Measurements from ENCODE around the gene ZNF669. TPM values are rescaled to one million over a fixed set of nuclear protein-coding genes. Genes with fewer than 3 reads are reported as not detected.

Gene ZNF669
- total RNA-seq, 4 donors from 2014 or later, result 5.3 to 10.7 (median 7.1) TPM

GRCh38 chr1:247113094-247113497, 8.9 kb upstream of the ZNF669 start:
- TF ChIP-seq CTCF (IDR thresholded peaks at IDR 0.05), result no peak
- TF ChIP-seq POLR2AphosphoS5 (IDR thresholded peaks at IDR 0.05), result no peak
- no peak for TF ChIP-seq EP300 (IDR thresholded peaks at IDR 0.05)
- TF ChIP-seq POLR2A (IDR thresholded peaks at IDR 0.05), result no peak
- peak overlapping the region in 3 of 4 donors; percentile 93 to 96 (median 96) for H3K27ac ChIP-seq
- WGBS, 2 donors (ENCODE audit: low coverage in 1 of 2), result 60% methylated on average over 2 of the region's 5 CpGs; no CpG with 5 or more reads in 1 of the 2 donors
- H3K9me3 ChIP-seq, result no peaks in the 10 kb centered on the region
- peaks cover 0 to 21% (median 4%) of the 10 kb centered on the region in 3 donors for H3K4me1 ChIP-seq
- no peak overlapping the region for H3K4me3 ChIP-seq
- no peak for ATAC-seq
- no peaks in the 10 kb centered on the region for H3K27me3 ChIP-seq
- no peaks in the 10 kb centered on the region for H3K36me3 ChIP-seq

- no peaks in the 10 kb centered on the region for H3K9me3 ChIP-seq
- 44 to 47% methylated on average over 5 to 9 of the region's 9 CpGs for WGBS, 2 donors (ENCODE audit: low coverage in 1 of 2)
- H3K27me3 ChIP-seq, result no peaks in the 10 kb centered on the region
- no peaks in the 10 kb centered on the region for H3K36me3 ChIP-seq
- ATAC-seq, result peak; percentile 9
- H3K4me3 ChIP-seq, result peak overlapping the region; percentile 57 to 96
- no peak for TF ChIP-seq CTCF (IDR thresholded peaks at IDR 0.05)
- no peak for TF ChIP-seq POLR2A (IDR thresholded peaks at IDR 0.05)
- TF ChIP-seq POLR2AphosphoS5 (IDR thresholded peaks at IDR 0.05), result no peak
- TF ChIP-seq EP300 (IDR thresholded peaks at IDR 0.05), result no peak
- H3K27ac ChIP-seq, result peak overlapping the region; percentile 60 to 96 (median 94)
- peaks cover 0 to 21% (median 4%) of the 10 kb centered on the region in 3 donors for H3K4me1 ChIP-seq
These were observed 8.3 kb upstream of the ZNF669 start for GRCh38 chr1:247112479-247112781.

- Histone ChIP-seq H3K4me3 (peak overlapping the region; percentile 57 to 96), H3K4me1 (peaks cover 0 to 21% (median 4%) of the 10 kb centered on the region in 3 donors), H3K36me3 (no peaks in the 10 kb centered on the region), H3K9me3 (no peaks in the 10 kb centered on the region), H3K27me3 (no peaks in the 10 kb centered on the region), H3K27ac (peak overlapping the region; percentile 60 to 96 (median 94))
- WGBS, 2 donors (ENCODE audit: low coverage in 1 of 2), result 0% methylated on average over 2 of the region's 78 CpGs; no CpG with 5 or more reads in 1 of the 2 donors
- peak; percentile 94 for ATAC-seq
- TF ChIP-seq POLR2AphosphoS5 (IDR thresholded peaks at IDR 0.05), result peak; percentile 58
- TF ChIP-seq CTCF (IDR thresholded peaks at IDR 0.05), result no peak
- peak; percentile 44 to 60 for TF ChIP-seq POLR2A (IDR thresholded peaks at IDR 0.05)
These were observed 7.7 kb upstream of the ZNF669 start for GRCh38 chr1:247111700-247112478.

GRCh38 chr1:247111259-247111699, 7.1 kb upstream of the ZNF669 start:
- ATAC-seq, result peak; percentile 39
- peak overlapping the region; percentile 60 to 96 (median 94) for H3K27ac ChIP-seq
- WGBS, 2 donors (ENCODE audit: low coverage in 1 of 2), result no CpG with 5 or more reads among the region's 62 CpGs
- TF ChIP-seq CTCF (IDR thresholded peaks at IDR 0.05), result no peak
- no peaks in the 10 kb centered on the region for H3K9me3 ChIP-seq
- H3K4me1 ChIP-seq, result peaks cover 0 to 21% (median 4%) of the 10 kb centered on the region in 3 donors
- no peaks in the 10 kb centered on the region for H3K27me3 ChIP-seq
- no peaks in the 10 kb centered on the region for H3K36me3 ChIP-seq
- peak overlapping the region; percentile 57 to 96 for H3K4me3 ChIP-seq

All from gastroesophageal sphincter (tissue), 4 donors.